Measurements from ENCODE around the gene SEMA6C.

GRCh38 chr1:151142411-151143056 is 3.9 kb downstream of the SEMA6C start:
- TF ChIP-seq CTCF (optimal IDR thresholded peaks at IDR 0.05 in 1 of 3, IDR thresholded peaks at IDR 0.05 in 1 of 3, conservative IDR thresholded peaks at IDR 0.05 in 1 of 3; ENCODE audit: extremely low read depth in 1 of 3, insufficient read depth in 2 of 3, low read length in 3 of 3) (no peak), EZH2 (IDR thresholded peaks at IDR 0.05; ENCODE audit: low read length) (no peak)
